Testis (tissue), 3 donors: ENCODE data around the gene RGS6. TPM values are rescaled to one million over a fixed set of nuclear protein-coding genes. Genes with fewer than 3 reads are reported as not detected.

Source experiments
- DNase-seq: peaks from one replicate; pipeline ENCODE4 v3.0.0-alpha.2; 2019
- H3K27ac ChIP-seq, 2 donors: fragments of 200-600 bp; sonication (generic); one replicate each; pipeline ENCODE4 v1.5.1; 2019
- H3K27me3 ChIP-seq: fragments of 200-600 bp; sonication (generic); one replicate; pipeline ENCODE4 v1.5.1; 2019
- H3K36me3 ChIP-seq: fragments of 200-600 bp; sonication (generic); one replicate; pipeline ENCODE4 v1.5.1; 2017; ENCODE audit warnings: low read depth; ENCODE audit errors: missing control alignments
- H3K4me1 ChIP-seq: fragments of 200-600 bp; sonication (generic); one replicate; pipeline ENCODE4 v1.5.1; 2019
- H3K4me3 ChIP-seq, 2 donors: fragments of 200-600 bp; sonication (generic); one replicate each; pipeline ENCODE4 v1.5.1; 2017 to 2019
- H3K9me3 ChIP-seq: fragments of 200-600 bp; sonication (generic); one replicate; pipeline ENCODE4 v1.5.1; 2017
- POLR2A ChIP-seq: fragments of 450-650 bp; IDR thresholded peaks from one replicate; pipeline ENCODE4 v1.6.1; 2017; ENCODE audit warnings: antibody characterized with exemption, mild to moderate bottlenecking, moderate library complexity
- WGBS, 2 donors: methylation state at CpG; one replicate each; pipeline ENCODE4 v1.1.5; 2018; 5-methylcytosine and 5-hydroxymethylcytosine counted together
- intact Hi-C: fragments of 100-400 bp; cut with DNase I; formaldehyde crosslinking; loops from one replicate; pipeline ENCODE4 v1.15.1; 2023; ENCODE audit warnings: low total_unique reads
- polyA plus RNA-seq: library from polyadenylated mRNA; stranded (reverse); fragments of 350-450 nt; fragmentation: Illumina TruSeq; extraction: RNeasy Lipid Tissue Mini Kit (QIAGEN cat#74804); gene quantifications from one replicate; pipeline ENCODE4 v1.2.3, GENCODE V29; 2014; ENCODE audit warnings: low read depth, low replicate concordance; ENCODE audit not compliant: insufficient read depth
- total RNA-seq, 2 donors: library from RNA; depleted of rRNA; stranded (reverse); fragments of >200 nt; gene quantifications; one replicate each; pipeline ENCODE4 v1.2.3, GENCODE V29; 2016
- TF ChIP-seq, protein P1 (sequence below), 3 experiments: fragments of 450-650 bp in 2 of 3; fragments of 200-600 bp in 1 of 3; sonication (generic) in 1 of 3; IDR thresholded peaks; one replicate each; pipeline ENCODE4 v1.5.1; 2016 to 2019; ENCODE audit warnings: antibody characterized with exemption in 3 of 3, mild to moderate bottlenecking in 2 of 3, moderate library complexity in 1 of 3

The RGS6 gene
- total and polyA plus RNA-seq, 3 donors from 2014 or later: 6.3 to 21.3 (median 16.0) TPM

DNA sequence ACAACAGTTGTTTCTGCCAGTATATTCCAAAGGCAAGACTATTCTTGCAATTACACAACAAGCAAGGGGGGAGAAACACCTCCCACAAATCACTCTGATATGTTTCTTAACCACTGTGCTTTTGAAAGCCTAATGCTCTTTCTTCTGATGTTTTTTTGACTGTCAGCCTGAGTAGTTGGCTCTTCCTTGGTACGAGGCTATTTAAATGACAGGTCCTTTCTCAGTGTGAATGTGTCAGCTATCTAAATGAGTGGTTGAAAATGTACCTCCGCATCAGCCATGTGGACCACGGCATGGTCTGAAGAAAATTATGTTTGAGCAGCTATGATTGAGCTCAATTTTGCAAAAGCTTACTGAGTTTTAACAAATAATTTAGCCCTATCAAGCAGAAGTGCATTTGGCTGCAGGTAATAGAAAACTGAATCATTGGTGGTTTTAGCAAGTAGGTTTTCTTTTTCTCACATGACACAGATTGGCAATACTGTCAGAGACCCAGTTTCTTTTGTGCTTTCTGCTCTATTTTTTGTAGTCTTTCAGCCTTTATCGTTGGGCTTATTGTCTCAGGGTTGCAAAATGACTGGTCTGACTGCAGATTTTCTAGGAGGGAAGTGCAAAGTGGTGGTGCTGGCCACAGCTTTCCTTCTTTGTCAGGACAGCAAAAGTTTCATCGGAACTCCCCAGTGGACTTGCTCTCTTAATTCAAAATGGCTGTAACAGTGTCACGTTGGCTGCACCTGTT, 162.8 kb downstream of the RGS6 start:
- H3K27ac ChIP-seq: no peak overlapping the region
- no peak overlapping the region for H3K4me3 ChIP-seq
- whole genome bisulfite sequencing, 2 donors: 72 to 77% methylated on average over 6 of the region's 6 CpGs
- H3K27me3 ChIP-seq: no peaks in the 10 kb centered on the region
- no peaks in the 10 kb centered on the region for H3K9me3 ChIP-seq
- intact Hi-C loops: no loop called here
- H3K36me3 ChIP-seq: no peaks in the 10 kb centered on the region
- no peaks in the 10 kb centered on the region for H3K4me1 ChIP-seq
- TF ChIP-seq, protein P1, sequence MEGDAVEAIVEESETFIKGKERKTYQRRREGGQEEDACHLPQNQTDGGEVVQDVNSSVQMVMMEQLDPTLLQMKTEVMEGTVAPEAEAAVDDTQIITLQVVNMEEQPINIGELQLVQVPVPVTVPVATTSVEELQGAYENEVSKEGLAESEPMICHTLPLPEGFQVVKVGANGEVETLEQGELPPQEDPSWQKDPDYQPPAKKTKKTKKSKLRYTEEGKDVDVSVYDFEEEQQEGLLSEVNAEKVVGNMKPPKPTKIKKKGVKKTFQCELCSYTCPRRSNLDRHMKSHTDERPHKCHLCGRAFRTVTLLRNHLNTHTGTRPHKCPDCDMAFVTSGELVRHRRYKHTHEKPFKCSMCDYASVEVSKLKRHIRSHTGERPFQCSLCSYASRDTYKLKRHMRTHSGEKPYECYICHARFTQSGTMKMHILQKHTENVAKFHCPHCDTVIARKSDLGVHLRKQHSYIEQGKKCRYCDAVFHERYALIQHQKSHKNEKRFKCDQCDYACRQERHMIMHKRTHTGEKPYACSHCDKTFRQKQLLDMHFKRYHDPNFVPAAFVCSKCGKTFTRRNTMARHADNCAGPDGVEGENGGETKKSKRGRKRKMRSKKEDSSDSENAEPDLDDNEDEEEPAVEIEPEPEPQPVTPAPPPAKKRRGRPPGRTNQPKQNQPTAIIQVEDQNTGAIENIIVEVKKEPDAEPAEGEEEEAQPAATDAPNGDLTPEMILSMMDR (IDR thresholded peaks at IDR 0.05): no peak
- no peak for DNase-seq

DNA sequence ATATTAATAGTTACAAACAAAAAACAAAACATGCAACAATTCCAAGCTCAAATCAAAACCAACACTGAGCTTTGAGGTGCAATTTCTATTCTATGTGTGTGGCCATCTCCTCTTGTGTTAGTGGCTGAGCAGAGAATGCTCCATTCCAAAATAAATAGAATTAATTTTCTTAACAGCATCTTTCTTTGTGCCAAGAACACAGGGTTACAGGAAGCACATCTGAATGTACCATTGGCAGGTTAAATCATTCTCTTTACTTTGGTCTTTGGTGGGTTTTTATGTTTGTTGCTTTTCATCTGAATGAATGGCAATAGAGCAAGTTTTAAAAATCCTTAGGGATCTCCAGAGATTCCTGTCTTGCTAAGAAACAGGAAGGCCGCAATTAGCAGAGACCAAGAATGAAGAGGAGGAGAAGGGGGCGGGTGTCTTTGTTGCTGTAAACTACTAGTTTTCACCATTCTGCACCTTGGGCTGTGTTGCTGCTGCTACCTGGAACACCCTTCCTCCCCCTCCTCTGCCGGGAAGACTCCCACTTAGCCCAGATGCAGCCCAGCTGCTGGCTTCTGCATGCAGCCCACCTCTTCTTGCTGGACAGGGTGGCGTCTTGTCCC, 165.0 kb downstream of the RGS6 start:
- Histone ChIP-seq H3K4me1 (no peaks in the 10 kb centered on the region), H3K4me3 (no peak overlapping the region), H3K27me3 (no peaks in the 10 kb centered on the region), H3K36me3 (no peaks in the 10 kb centered on the region), H3K27ac (no peak overlapping the region), H3K9me3 (no peaks in the 10 kb centered on the region)
- TF ChIP-seq POLR2A: no peak
- TF ChIP-seq, protein P1 (IDR thresholded peaks at IDR 0.05): no peak
- 49 to 50% methylated on average over 3 to 4 of the region's 4 CpGs for WGBS, 2 donors
- DNase-seq: peak; percentile 18
- intact Hi-C loops: no loop called here

DNA sequence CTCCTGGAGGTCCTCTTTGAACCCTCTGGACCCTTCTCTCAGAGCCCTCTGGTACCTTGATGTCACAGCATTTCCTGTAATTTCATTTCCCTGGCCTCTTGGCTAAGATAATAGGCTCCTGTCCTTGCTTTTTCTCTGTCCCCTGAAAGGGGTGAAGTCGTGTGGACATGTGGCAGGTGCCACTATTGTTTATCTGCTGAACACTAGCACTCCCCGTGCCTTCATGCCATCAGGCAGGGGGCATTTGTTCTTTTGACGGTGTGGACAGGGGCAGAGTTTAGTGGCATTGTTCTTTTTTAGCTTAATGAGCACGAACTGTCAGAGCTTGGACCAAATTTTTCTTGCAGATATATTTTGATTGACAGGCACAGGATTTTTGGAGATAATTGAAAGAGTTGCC, 166.0 kb downstream of the RGS6 start:
- Histone ChIP-seq H3K9me3 (no peaks in the 10 kb centered on the region), H3K27me3 (no peaks in the 10 kb centered on the region), H3K27ac (no peak overlapping the region), H3K4me1 (no peaks in the 10 kb centered on the region), H3K36me3 (no peaks in the 10 kb centered on the region), H3K4me3 (no peak overlapping the region)
- no peak for TF ChIP-seq POLR2A
- TF ChIP-seq, protein P1 (IDR thresholded peaks at IDR 0.05): no peak
- intact Hi-C loops: no loop called here
- 73 to 78% methylated on average over 4 of the region's 4 CpGs for WGBS, 2 donors
- DNase-seq: no peak

DNA sequence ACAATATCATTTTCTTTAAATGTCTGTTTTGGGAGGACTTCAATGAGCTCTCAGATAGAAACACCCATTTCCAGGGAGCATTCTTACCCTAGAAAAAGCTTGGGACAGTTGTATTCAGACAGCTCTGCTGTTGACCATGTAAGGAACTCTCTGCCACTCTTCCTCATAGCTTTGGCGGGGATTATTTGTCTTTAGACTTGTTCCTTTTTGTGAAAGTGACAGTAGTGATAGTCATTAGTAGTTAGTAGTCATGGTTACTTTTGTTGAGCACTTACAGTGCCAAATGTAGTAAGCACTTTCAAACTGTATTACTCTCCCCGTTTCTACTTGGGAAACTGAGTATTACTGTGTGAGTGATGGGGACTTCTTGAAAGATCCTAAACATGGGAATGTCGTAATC, 167.3 kb downstream of the RGS6 start:
- 80 to 90% methylated on average over 3 of the region's 3 CpGs for WGBS, 2 donors
- Histone ChIP-seq H3K27me3 (no peaks in the 10 kb centered on the region), H3K9me3 (no peaks in the 10 kb centered on the region), H3K4me3 (no peak overlapping the region), H3K27ac (no peak overlapping the region), H3K4me1 (no peaks in the 10 kb centered on the region), H3K36me3 (no peaks in the 10 kb centered on the region)
- intact Hi-C loops: no loop called here
- no peak for TF ChIP-seq POLR2A
- TF ChIP-seq, protein P1 (IDR thresholded peaks at IDR 0.05): no peak
- DNase-seq: no peak
